ENCODE results near the gene HSD17B8. TPM values are rescaled to one million over a fixed set of nuclear protein-coding genes. Genes with fewer than 3 reads are reported as not detected.

HSD17B8 gene
- 3.1 and 4.8 TPM in 2 replicates for total RNA-seq

GRCh38 chr6:33204415-33205190, at the start of gene HSD17B8:
Gene HSD17B8, plus strand, starts transcription at chr6:33204655. Its CDS starts 14 bp downstream, at chr6:33204669.

GRCh38 chr6:33192105-33192646, 12.3 kb upstream of the HSD17B8 start, which contains the start of gene COL11A2:
Gene COL11A2, minus strand, starts transcription at chr6:33192467. Its CDS starts 227 bp downstream, at chr6:33192240.

GRCh38 chr6:33200219-33201146, 4.0 kb upstream of the HSD17B8 start, which contains the start of the genes RXRB and SLC39A7:
Gene RXRB, minus strand, starts transcription at chr6:33200665. Its CDS starts 189 bp downstream, at chr6:33200476.
Gene SLC39A7, plus strand, starts transcription at chr6:33200867. Its CDS starts 379 bp downstream, at chr6:33201246.

GRCh38 chr6:33208091-33208967, 3.9 kb downstream of the HSD17B8 start, which contains the start of gene RING1:
Gene RING1, plus strand, starts transcription at chr6:33208500. Its CDS starts 323 bp downstream, at chr6:33208823.

Small RNA genes within 50 kb of the gene (small RNA-seq; reads per million reads assigned to genes)
- 0.28 reads per million for gene MIR219A1
- 0.63 reads per million for gene RNY4P10

Other genes with a start within 250 kb of the HSD17B8 start
- gene BRD2, start 236.1 kb upstream of the HSD17B8 start, total RNA-seq = 143 and 157 TPM in 2 replicates
- under 0.01 TPM in 1 of 2 replicates, not detected in the other for gene HLA-DOA, start 195.1 kb upstream of the HSD17B8 start, total RNA-seq
- 5.2 and 16.8 TPM in 2 replicates for gene HLA-DPA1, start 131.0 kb upstream of the HSD17B8 start, total RNA-seq
- 14.5 and 20.8 TPM in 2 replicates for gene HLA-DPB1, start 128.7 kb upstream of the HSD17B8 start, total RNA-seq
- gene COL11A2, start 12.2 kb upstream of the HSD17B8 start, total RNA-seq = 0.13 and 0.29 TPM in 2 replicates
- gene RXRB, start 4.0 kb upstream of the HSD17B8 start, total RNA-seq = 13.3 and 17.5 TPM in 2 replicates
- gene SLC39A7, start 3.8 kb upstream of the HSD17B8 start, total RNA-seq = 59.4 and 73.3 TPM in 2 replicates
- gene RING1, start 3.8 kb downstream of the HSD17B8 start, total RNA-seq = 14.1 and 18.1 TPM in 2 replicates
- gene VPS52, start 67.2 kb downstream of the HSD17B8 start, total RNA-seq = 35.5 and 39.2 TPM in 2 replicates
- 2,291 and 2,418 TPM in 2 replicates for gene RPS18, start 67.4 kb downstream of the HSD17B8 start, total RNA-seq
- 1.2 and 2.4 TPM in 2 replicates for gene B3GALT4, start 72.5 kb downstream of the HSD17B8 start, total RNA-seq
- 74.2 and 89.2 TPM in 2 replicates for gene WDR46, start 84.6 kb downstream of the HSD17B8 start, total RNA-seq
- 31.6 and 36.2 TPM in 2 replicates for gene PFDN6, start 84.9 kb downstream of the HSD17B8 start, total RNA-seq
- gene RGL2, start 94.3 kb downstream of the HSD17B8 start, total RNA-seq = 40.0 and 42.2 TPM in 2 replicates
- 64.1 and 90.7 TPM in 2 replicates for gene TAPBP, start 109.4 kb downstream of the HSD17B8 start, total RNA-seq
- 6.0 and 6.7 TPM in 2 replicates for gene ZBTB22, start 113.1 kb downstream of the HSD17B8 start, total RNA-seq
- gene DAXX, start 118.3 kb downstream of the HSD17B8 start, total RNA-seq = 51.2 and 51.4 TPM in 2 replicates
- 48.7 and 75.7 TPM in 2 replicates for gene KIFC1, start 187.2 kb downstream of the HSD17B8 start, total RNA-seq
- 11.7 and 13.9 TPM in 2 replicates for gene PHF1, start 206.4 kb downstream of the HSD17B8 start, total RNA-seq
- 67.6 and 73.9 TPM in 2 replicates for gene CUTA, start 213.5 kb downstream of the HSD17B8 start, total RNA-seq
- gene SYNGAP1, start 215.4 kb downstream of the HSD17B8 start, total RNA-seq = 3.5 and 6.7 TPM in 2 replicates
- 4.5 and 5.3 TPM in 2 replicates for gene ZBTB9, start 249.9 kb downstream of the HSD17B8 start, total RNA-seq

All from thoracic aorta endothelial cell (primary cell).